Liver (tissue), 9 donors: Measurements from ENCODE around the gene SHMT2. TPM values are rescaled to one million over a fixed set of nuclear protein-coding genes. Genes with fewer than 3 reads are reported as not detected.

Experiments
- DNase-seq: peaks from one replicate; pipeline ENCODE4 v3.0.0-alpha.2; 2017; ENCODE audit warnings: low spot score
- H3K27ac ChIP-seq, 2 donors: one replicate each; pipeline ENCODE4 v1.7.0; 2013; ENCODE audit warnings: inconsistent platforms in 2 of 2, low read length in 2 of 2, control low read depth in 1 of 2, low read depth in 1 of 2, mild to moderate bottlenecking in 1 of 2
- H3K27me3 ChIP-seq, 4 donors: one replicate each; pipeline versions ENCODE4 v1.6.1 to v1.7.0; 2013; ENCODE audit warnings: low read length in 3 of 4, inconsistent platforms in 1 of 4, mild to moderate bottlenecking in 1 of 4, moderate library complexity in 1 of 4; ENCODE audit not compliant: control insufficient read depth in 4 of 4, insufficient read depth in 4 of 4
- H3K36me3 ChIP-seq, 4 donors: one replicate each; pipeline versions ENCODE4 v1.6.1 to v1.7.0; 2013; ENCODE audit warnings: low read length in 3 of 4, mild to moderate bottlenecking in 3 of 4, low read depth in 1 of 4, moderate library complexity in 1 of 4; ENCODE audit not compliant: control insufficient read depth in 4 of 4, insufficient read depth in 3 of 4
- H3K4me1 ChIP-seq, 4 donors: one replicate each; pipeline versions ENCODE4 v1.6.1 to v1.7.0; 2013; ENCODE audit warnings: low read length in 3 of 4, mild to moderate bottlenecking in 3 of 4, moderate library complexity in 1 of 4; ENCODE audit not compliant: control insufficient read depth in 4 of 4, insufficient read depth in 4 of 4
- H3K4me3 ChIP-seq, 3 donors: one replicate each; pipeline versions ENCODE4 v1.6.1 to v1.7.0; 2013; ENCODE audit warnings: low read length in 3 of 3, control low read depth in 1 of 3, low read depth in 1 of 3, mild to moderate bottlenecking in 1 of 3
- H3K9ac ChIP-seq, 2 donors: one replicate each; pipeline ENCODE4 v1.7.0; 2013; ENCODE audit warnings: low read length in 2 of 2, mild to moderate bottlenecking in 2 of 2, moderate library complexity in 2 of 2, control low read depth in 1 of 2, low read depth in 1 of 2
- H3K9me3 ChIP-seq, 4 donors: one replicate each; pipeline versions ENCODE4 v1.6.1 to v1.7.0; 2013; ENCODE audit warnings: low read length in 3 of 4; ENCODE audit not compliant: control insufficient read depth in 4 of 4
- EGR1 ChIP-seq, 2 donors: IDR thresholded peaks; 2 replicates each; pipeline ENCODE4 v1.6.1; 2016 to 2018; ENCODE audit warnings: antibody characterized with exemption in 2 of 2, low read depth in 2 of 2
- FOXA1 ChIP-seq: IDR thresholded peaks from 2 replicates; pipeline ENCODE4 v1.6.1; 2016; ENCODE audit warnings: antibody characterized with exemption
- GABPA ChIP-seq, 2 donors: IDR thresholded peaks in 1 of 2; conservative IDR thresholded peaks in 1 of 2; 2 replicates each; pipeline ENCODE4 v1.6.1; 2016; ENCODE audit warnings: antibody characterized with exemption in 2 of 2, mild to moderate bottlenecking in 1 of 2, moderate library complexity in 1 of 2
- HNF4G ChIP-seq: IDR thresholded peaks from 2 replicates; pipeline ENCODE4 v1.6.1; 2016; ENCODE audit warnings: antibody characterized with exemption
- MAX ChIP-seq: IDR thresholded peaks from 2 replicates; pipeline ENCODE4 v1.6.1; 2016; ENCODE audit warnings: antibody characterized with exemption
- RAD21 ChIP-seq, 2 donors: IDR thresholded peaks; 2 replicates each; pipeline ENCODE4 v1.6.1; 2016; ENCODE audit warnings: antibody characterized with exemption in 2 of 2, mild to moderate bottlenecking in 2 of 2
- REST ChIP-seq: IDR thresholded peaks from 2 replicates; pipeline ENCODE4 v1.6.1; 2016; ENCODE audit warnings: antibody characterized with exemption, mild to moderate bottlenecking
- RXRA ChIP-seq, 2 donors: IDR thresholded peaks; 2 replicates each; pipeline ENCODE4 v1.6.1; 2017 to 2018; ENCODE audit warnings: antibody characterized with exemption in 2 of 2, mild to moderate bottlenecking in 1 of 2
- SP1 ChIP-seq: IDR thresholded peaks from 2 replicates; pipeline ENCODE4 v1.6.1; 2018; ENCODE audit warnings: antibody characterized with exemption, mild to moderate bottlenecking
- TAF1 ChIP-seq: conservative IDR thresholded peaks from 2 replicates; pipeline ENCODE4 v1.6.1; 2016; ENCODE audit warnings: antibody characterized with exemption, mild to moderate bottlenecking
- YY1 ChIP-seq: IDR thresholded peaks from 2 replicates; pipeline ENCODE4 v1.6.1; 2016; ENCODE audit warnings: antibody characterized with exemption, mild to moderate bottlenecking
- ZBTB33 ChIP-seq: IDR thresholded peaks from 2 replicates; pipeline ENCODE4 v1.6.1; 2016; ENCODE audit warnings: antibody characterized with exemption
- WGBS: extraction: QIAGEN DNeasy Blood & Tissue Kit; methylation state at CpG from one replicate; pipeline ENCODE4 v1.1.7; 2013; 5-methylcytosine and 5-hydroxymethylcytosine counted together
- polyA plus RNA-seq, 2 donors: library from polyadenylated mRNA; stranded (reverse) in 1 of 2; unstranded in 1 of 2; fragments of 200-250 nt in 1 of 2; fragments of >200 nt in 1 of 2; fragmentation: Nextera tagmentation in 1 of 2; extraction: Ambion mirVana in 1 of 2; gene quantifications; one replicate each; pipeline versions ENCODE4 v1.2.1 to v1.2.3, GENCODE V29; 2013 to 2015
- total RNA-seq, 2 donors: library from RNA; depleted of rRNA; stranded (reverse); fragments of >200 nt; gene quantifications; one replicate each; pipeline ENCODE4 v1.2.3, GENCODE V29; 2014
- TF ChIP-seq, protein P1 (sequence below): IDR thresholded peaks from 2 replicates; pipeline ENCODE4 v1.6.1; 2016; ENCODE audit warnings: antibody characterized with exemption
- donor health status: healthy.
- donor health status: healthy.
- donor health status: healthy.
- donor health status: healthy.
- donor health status: healthy.

Gene SHMT2
- total and polyA plus RNA-seq, 4 donors = 66.7 to 276 (median 179) TPM

DNA sequence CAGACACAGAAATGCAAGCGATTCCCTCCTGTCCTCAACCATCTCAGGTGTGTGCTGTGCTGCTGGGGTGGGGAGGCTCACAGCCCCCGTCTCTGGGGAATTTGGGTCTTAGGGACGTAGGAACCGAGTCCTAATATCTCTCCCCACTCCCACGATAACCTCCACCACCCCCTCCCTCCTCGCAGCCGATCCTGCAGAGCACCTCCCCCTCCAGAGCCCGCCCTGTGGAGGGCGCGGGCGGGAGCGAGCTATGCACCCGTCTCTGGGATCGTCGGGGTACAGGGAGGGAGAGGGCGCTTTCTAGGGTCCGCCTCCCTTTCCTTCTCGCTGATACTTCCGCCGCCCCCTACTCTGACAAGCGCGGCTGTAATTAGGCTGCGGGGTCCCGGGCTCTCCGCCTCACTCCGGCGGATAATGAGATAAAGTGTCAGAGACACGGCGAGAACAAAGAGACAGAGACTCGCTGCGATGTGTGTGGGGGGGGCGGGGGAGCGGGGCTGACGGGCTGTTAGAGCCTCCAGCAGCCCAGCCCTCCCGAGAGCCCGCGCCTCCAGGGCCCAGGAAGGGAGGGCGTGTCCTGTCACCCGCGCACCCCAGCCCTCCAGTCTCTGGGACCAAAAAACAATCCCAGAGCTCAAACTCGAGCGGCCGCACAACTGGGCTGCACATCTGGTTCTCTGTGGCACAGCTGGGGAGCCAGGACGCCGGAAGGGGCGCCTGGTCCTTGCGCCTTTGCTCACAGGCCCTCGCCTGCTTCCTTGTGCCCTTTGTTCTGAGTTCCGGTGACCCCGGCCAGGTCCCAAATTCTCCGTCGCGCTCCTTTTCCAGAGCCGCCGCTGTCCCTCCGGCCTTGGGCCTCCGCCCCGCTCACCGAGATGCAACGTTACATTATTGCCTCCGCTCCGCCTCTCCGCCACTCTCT lies 8.7 kb downstream of the SHMT2 start:
- Histone ChIP-seq H3K9ac (no peak overlapping the region), H3K27me3 (peaks cover 0 to 11% (median 0%) of the 10 kb centered on the region in 4 donors), H3K9me3 (no peaks in the 10 kb centered on the region)

More for the DNA sequence above, 8.7 kb downstream of the SHMT2 start:
- H3K36me3 ChIP-seq = peaks cover 6 to 11% (median 8%) of the 10 kb centered on the region in 4 donors
- WGBS = 12% methylated on average over 63 of the region's 63 CpGs
- DNase-seq = peak; percentile 33
- TF ChIP-seq, protein P1, sequence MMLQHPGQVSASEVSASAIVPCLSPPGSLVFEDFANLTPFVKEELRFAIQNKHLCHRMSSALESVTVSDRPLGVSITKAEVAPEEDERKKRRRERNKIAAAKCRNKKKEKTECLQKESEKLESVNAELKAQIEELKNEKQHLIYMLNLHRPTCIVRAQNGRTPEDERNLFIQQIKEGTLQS = no peak
- TF ChIP-seq MAX (no peak), TAF1 (no peak), EGR1 (IDR thresholded peaks at IDR 0.05; ENCODE audit: low read depth in 2 of 2) (no peak), RXRA (IDR thresholded peaks at IDR 0.05) (no peak), GABPA (IDR thresholded peaks at IDR 0.05 in 1 of 2, conservative IDR thresholded peaks at IDR 0.05 in 1 of 2) (no peak), RAD21 (IDR thresholded peaks at IDR 0.05) (no peak), ZBTB33 (no peak), FOXA1 (no peak), HNF4G (no peak), SP1 (no peak), YY1 (no peak), REST (no peak)
- no peak overlapping the region for H3K27ac ChIP-seq
- peaks cover 26 to 52% (median 41%) of the 10 kb centered on the region in 4 donors for H3K4me1 ChIP-seq
- H3K4me3 ChIP-seq = no peak overlapping the region
